WTC11 (cell line): ENCODE data around the gene BICD1. TPM values are rescaled to one million over a fixed set of nuclear protein-coding genes. Genes with fewer than 3 reads are reported as not detected.

ENCODE experiments used
- ATAC-seq: fragments of 200-7000 bp; cut with Tn5 transposase; 2 replicates; pipeline ENCODE4 v1.10.0; 2021; ENCODE audit warnings: mild to moderate bottlenecking, moderate library complexity
- CTCF ChIA-PET: fragments of 300-600 bp; sonication (Branson Sonifier 250); formaldehyde crosslinking; loops from one replicate; lab custom pipeline; 2021; ENCODE audit warnings: antibody characterized with exemption; lab: Charles Lee
- POLR2A ChIA-PET: fragments of 350-600 bp; sonication (Branson Sonifier 250); formaldehyde crosslinking; loops from one replicate; lab custom pipeline; 2021; ENCODE audit warnings: antibody characterized with exemption; lab: Charles Lee
- DNase-seq: peaks from one replicate; pipeline ENCODE4 v3.0.0; 2021; ENCODE audit warnings: low spot score
- H3K27ac Mint-ChIP-seq: 2 replicates; pipeline ENCODE4 v1.8.0; 2021; ENCODE audit warnings: mixed read lengths
- H3K27me3 Mint-ChIP-seq: 2 replicates; pipeline ENCODE4 v1.8.0; 2021; ENCODE audit warnings: low read depth, mild to moderate bottlenecking, moderate library complexity, mixed read lengths
- H3K36me3 Mint-ChIP-seq: 2 replicates; pipeline ENCODE4 v1.8.0; 2021; ENCODE audit warnings: mixed read lengths
- H3K4me1 Mint-ChIP-seq: 2 replicates; pipeline ENCODE4 v1.8.0; 2022; ENCODE audit warnings: mixed read lengths
- H3K4me3 Mint-ChIP-seq: 2 replicates; pipeline ENCODE4 v1.8.0; 2021; ENCODE audit warnings: mild to moderate bottlenecking, moderate library complexity, mixed read lengths
- H3K9me3 Mint-ChIP-seq: 2 replicates; pipeline ENCODE4 v1.8.0; 2021; ENCODE audit warnings: mixed read lengths
- ATF3 ChIP-seq: sonication (generic); formaldehyde crosslinking; conservative IDR thresholded peaks from 2 replicates; pipeline ENCODE4 v1.8.1; 2022; ENCODE audit warnings: mild to moderate bottlenecking, missing genetic modification reagents
- CREM ChIP-seq: sonication (generic); formaldehyde crosslinking; IDR thresholded peaks from 2 replicates; pipeline ENCODE4 v1.8.1; 2022; ENCODE audit warnings: mild to moderate bottlenecking, missing genetic modification reagents, moderate library complexity
- E2F4 ChIP-seq: sonication (generic); formaldehyde crosslinking; IDR thresholded peaks from 2 replicates; pipeline ENCODE4 v1.8.1; 2022; ENCODE audit warnings: low read depth, mild to moderate bottlenecking, moderate library complexity, missing genetic modification reagents, borderline replicate concordance
- ELF4 ChIP-seq: sonication (generic); formaldehyde crosslinking; IDR thresholded peaks from 2 replicates; pipeline ENCODE4 v1.8.1; 2022; ENCODE audit warnings: low read depth, mild to moderate bottlenecking, moderate library complexity, missing genetic modification reagents
- ERG ChIP-seq: fragments of 250-450 bp; sonication (Bioruptor Pico); IDR thresholded peaks from 2 replicates; pipeline ENCODE4 v1.8.0; 2021; ENCODE audit warnings: mild to moderate bottlenecking
- FOXP1 ChIP-seq: sonication (generic); formaldehyde crosslinking; IDR thresholded peaks from 2 replicates; pipeline ENCODE4 v1.8.0; 2022; ENCODE audit warnings: missing genetic modification reagents, mild to moderate bottlenecking, moderate library complexity, borderline replicate concordance
- MXD4 ChIP-seq: fragments of 250-450 bp; sonication (Bioruptor Pico); IDR thresholded peaks from 2 replicates; pipeline ENCODE4 v1.8.0; 2021; ENCODE audit warnings: mild to moderate bottlenecking, moderate library complexity, borderline replicate concordance
- MYBL2 ChIP-seq: sonication (generic); formaldehyde crosslinking; IDR thresholded peaks from 2 replicates; pipeline ENCODE4 v1.8.1; 2023; ENCODE audit warnings: mild to moderate bottlenecking, moderate library complexity, missing genetic modification reagents
- NFE2L1 ChIP-seq: sonication (generic); formaldehyde crosslinking; IDR thresholded peaks from 2 replicates; pipeline ENCODE4 v1.8.1; 2023; ENCODE audit warnings: missing genetic modification reagents
- NR2C2 ChIP-seq: sonication (generic); formaldehyde crosslinking; IDR thresholded peaks from 2 replicates; pipeline ENCODE4 v1.8.0; 2022; ENCODE audit warnings: mild to moderate bottlenecking, missing genetic modification reagents
- NR3C1 ChIP-seq: sonication (generic); formaldehyde crosslinking; conservative IDR thresholded peaks from 2 replicates; pipeline ENCODE4 v1.8.1; 2023; ENCODE audit warnings: low read depth, mild to moderate bottlenecking, missing genetic modification reagents
- PRRX2 ChIP-seq: fragments of 250-450 bp; sonication (Bioruptor Pico); IDR thresholded peaks from 2 replicates; pipeline ENCODE4 v1.8.0; 2021; ENCODE audit warnings: mild to moderate bottlenecking
- RORB ChIP-seq: fragments of 250-450 bp; sonication (Bioruptor Pico); IDR thresholded peaks from 2 replicates; pipeline ENCODE4 v1.9.0; 2021; ENCODE audit warnings: mild to moderate bottlenecking
- SMAD3 ChIP-seq: sonication (generic); formaldehyde crosslinking; IDR thresholded peaks from 2 replicates; pipeline ENCODE4 v1.8.0; 2022; ENCODE audit warnings: missing genetic modification reagents, mild to moderate bottlenecking, borderline replicate concordance
- SMAD4 ChIP-seq: sonication (generic); formaldehyde crosslinking; IDR thresholded peaks from 2 replicates; pipeline ENCODE4 v1.8.0; 2022; ENCODE audit warnings: mild to moderate bottlenecking, missing genetic modification reagents
- TEAD1 ChIP-seq: sonication (generic); formaldehyde crosslinking; IDR thresholded peaks from 2 replicates; pipeline ENCODE4 v1.8.0; 2022; ENCODE audit warnings: mild to moderate bottlenecking, missing genetic modification reagents
- USF1 ChIP-seq: sonication (generic); formaldehyde crosslinking; IDR thresholded peaks from 2 replicates; pipeline ENCODE4 v1.8.0; 2022; ENCODE audit warnings: mild to moderate bottlenecking, missing genetic modification reagents
- ZBTB21 ChIP-seq: sonication (generic); formaldehyde crosslinking; IDR thresholded peaks from 2 replicates; pipeline ENCODE4 v1.8.1; 2023; ENCODE audit warnings: mild to moderate bottlenecking, missing genetic modification reagents, borderline replicate concordance
- ZNF138 ChIP-seq: sonication (generic); formaldehyde crosslinking; conservative IDR thresholded peaks from 2 replicates; pipeline ENCODE4 v1.8.1; 2022; ENCODE audit warnings: mild to moderate bottlenecking, moderate library complexity, missing genetic modification reagents
- ZNF263 ChIP-seq: sonication (generic); formaldehyde crosslinking; IDR thresholded peaks from 2 replicates; pipeline ENCODE4 v1.8.1; 2022; ENCODE audit warnings: low read depth, mild to moderate bottlenecking, moderate library complexity, missing genetic modification reagents
- ZNF396 ChIP-seq: fragments of 250-450 bp; sonication (Bioruptor Pico); IDR thresholded peaks from 2 replicates; pipeline ENCODE4 v1.8.0; 2021; ENCODE audit warnings: mild to moderate bottlenecking, moderate library complexity, borderline replicate concordance
- ZNF423 ChIP-seq: fragments of 250-450 bp; sonication (Bioruptor Pico); IDR thresholded peaks from 2 replicates; pipeline ENCODE4 v2.1.2; 2022; ENCODE audit warnings: mild to moderate bottlenecking, moderate library complexity
- ZNF512 ChIP-seq: sonication (generic); formaldehyde crosslinking; IDR thresholded peaks from 2 replicates; pipeline ENCODE4 v1.8.1; 2022; ENCODE audit warnings: missing genetic modification reagents, borderline replicate concordance
- ZNF532 ChIP-seq: fragments of 250-450 bp; sonication (Bioruptor Pico); IDR thresholded peaks from 2 replicates; pipeline ENCODE4 v1.9.0; 2021; ENCODE audit warnings: mild to moderate bottlenecking, borderline replicate concordance
- ZNF671 ChIP-seq: fragments of 250-450 bp; sonication (Bioruptor Pico); IDR thresholded peaks from 2 replicates; pipeline ENCODE4 v1.8.0; 2021; ENCODE audit warnings: mild to moderate bottlenecking
- ZSCAN18 ChIP-seq: fragments of 250-450 bp; sonication (Bioruptor Pico); IDR thresholded peaks from 2 replicates; pipeline ENCODE4 v2.1.2; 2022; ENCODE audit warnings: mild to moderate bottlenecking, moderate library complexity
- total RNA-seq: library from RNA; stranded (reverse); gene quantifications from 3 replicates; pipeline ENCODE4 v1.2.3, GENCODE V29; 2021

BICD1 gene
- total RNA-seq, 1 experiment from 2014 or later = 69.4 TPM

GRCh38 chr12:32084017-32084688, 22.5 kb upstream of the BICD1 start:
- Mint-ChIP-seq H3K9me3 (peaks cover 16% of the 10 kb centered on the region), H3K4me1 (peaks cover 26% of the 10 kb centered on the region), H3K27me3 (no peaks in the 10 kb centered on the region), H3K27ac (no peak overlapping the region), H3K36me3 (no peaks in the 10 kb centered on the region; the same call in 1 of the 2 replicates), H3K4me3 (no peak overlapping the region)
- no peak for DNase-seq
- ChIA-PET POLR2A (no interaction called here), CTCF (interaction anchor here (0.6 to 1.8 kb wide), 8 partner anchors 10 to 812 kb away, joined by 3 to 4 read pairs (median 4); no protein-coding TSS in a partner anchor)
- peak; percentile 63; the same call in 1 of the 2 replicates for ATAC-seq
- TF ChIP-seq NFE2L1 (no peak), RORB (CRISPR knock-in tag) (no peak), SMAD3 (CRISPR knock-in tag) (no peak), USF1 (CRISPR knock-in tag) (no peak), E2F4 (CRISPR knock-in tag) (no peak), ZNF138 (CRISPR knock-in tag) (no peak), ZNF532 (no peak), ZSCAN18 (CRISPR knock-in tag) (no peak), ATF3 (no peak), ZNF263 (CRISPR knock-in tag) (no peak), NR3C1 (CRISPR knock-in tag) (no peak), MXD4 (CRISPR knock-in tag) (no peak), ZNF671 (no peak), ZBTB21 (CRISPR knock-in tag) (no peak), CREM (CRISPR knock-in tag) (no peak), PRRX2 (no peak), FOXP1 (no peak), TEAD1 (CRISPR knock-in tag) (no peak)

- ChIA-PET CTCF (interaction anchor here (0.6 to 1.8 kb wide), 10 partner anchors 10 to 813 kb away, joined by 3 to 5 read pairs (median 4); no protein-coding TSS in a partner anchor), POLR2A (interaction anchor here (0.7 kb wide), 1 partner anchor 646 kb away, joined by 3 read pairs; no protein-coding TSS in a partner anchor)
- no peak for DNase-seq
- H3K27me3 Mint-ChIP-seq = no peaks in the 10 kb centered on the region
- peaks cover 32% of the 10 kb centered on the region for H3K4me1 Mint-ChIP-seq
- ATAC-seq = peak; percentile 47; the same call in 1 of the 2 replicates
- no peak overlapping the region for H3K27ac Mint-ChIP-seq
- peaks cover 15% of the 10 kb centered on the region for H3K9me3 Mint-ChIP-seq
- H3K36me3 Mint-ChIP-seq = no peaks in the 10 kb centered on the region; the same call in 1 of the 2 replicates
- no peak overlapping the region for H3K4me3 Mint-ChIP-seq
- TF ChIP-seq MYBL2 (CRISPR knock-in tag) = no peak
- no peak for TF ChIP-seq ERG
- no peak for TF ChIP-seq NR2C2 (CRISPR knock-in tag)
- TF ChIP-seq ZNF396 = no peak
- TF ChIP-seq ZNF423 (CRISPR knock-in tag) = no peak
- no peak for TF ChIP-seq SMAD4 (CRISPR knock-in tag)
- no peak for TF ChIP-seq ZNF512 (CRISPR knock-in tag)
- TF ChIP-seq ELF4 (CRISPR knock-in tag) = no peak
- TF ChIP-seq NFE2L1 = no peak
Measured at GRCh38 chr12:32084753-32085152, 21.9 kb upstream of the BICD1 start.
